H9 (cell line): ENCODE measurements around the gene PAK5. TPM values are rescaled to one million over a fixed set of nuclear protein-coding genes. Genes with fewer than 3 reads are reported as not detected.

Experiments used
- DNase-seq: peaks from one replicate; pipeline ENCODE4 v3.0.0-alpha.2; 2017
- H2AFZ ChIP-seq: one replicate; pipeline ENCODE4 v1.6.1; 2013; ENCODE audit warnings: mild to moderate bottlenecking, low read length, control low read depth, moderate library complexity
- H2AK5ac ChIP-seq: 2 replicates; pipeline ENCODE4 v1.6.1; 2013; ENCODE audit warnings: low read length, control low read depth, mixed read lengths; ENCODE audit not compliant: insufficient read length
- H2BK120ac ChIP-seq: one replicate; pipeline ENCODE4 v1.6.1; 2013; ENCODE audit warnings: low read depth, mild to moderate bottlenecking, low read length, control low read depth, inconsistent platforms; ENCODE audit not compliant: poor library complexity, severe bottlenecking
- H2BK12ac ChIP-seq: 2 replicates; pipeline ENCODE4 v1.6.1; 2013; ENCODE audit warnings: low read length, control low read depth, mixed read lengths, low read depth; ENCODE audit not compliant: insufficient read length
- H2BK15ac ChIP-seq: 2 replicates; pipeline ENCODE4 v1.6.1; 2013; ENCODE audit warnings: low read depth, low read length, control low read depth
- H2BK20ac ChIP-seq: one replicate; pipeline ENCODE4 v1.6.1; 2013; ENCODE audit warnings: low read depth, mild to moderate bottlenecking, low read length, control low read depth, inconsistent platforms; ENCODE audit not compliant: poor library complexity, severe bottlenecking
- H2BK5ac ChIP-seq: 2 replicates; pipeline ENCODE4 v1.6.1; 2013; ENCODE audit warnings: low read length, control low read depth, mixed read lengths; ENCODE audit not compliant: insufficient read length
- H3K14ac ChIP-seq: 2 replicates; pipeline ENCODE4 v1.6.1; 2013; ENCODE audit warnings: low read length, control low read depth; ENCODE audit not compliant: insufficient read depth
- H3K18ac ChIP-seq: 2 replicates; pipeline ENCODE4 v1.6.1; 2013; ENCODE audit warnings: low read depth, mild to moderate bottlenecking, mixed read lengths, low read length, control low read depth; ENCODE audit not compliant: insufficient read length
- H3K23ac ChIP-seq: 2 replicates; pipeline ENCODE4 v1.6.1; 2013; ENCODE audit warnings: low read length, control low read depth, mixed read lengths, low read depth; ENCODE audit not compliant: insufficient read length
- H3K23me2 ChIP-seq: 2 replicates; pipeline ENCODE4 v1.6.1; 2013; ENCODE audit warnings: low read depth, mild to moderate bottlenecking, mixed read lengths, low read length, control low read depth; ENCODE audit not compliant: insufficient read length, poor library complexity, severe bottlenecking
- H3K27ac ChIP-seq: 2 replicates; pipeline ENCODE4 v1.5.1; 2013; ENCODE audit warnings: low read length, control low read depth, mixed read lengths, low read depth; ENCODE audit not compliant: insufficient read length
- H3K27me3 ChIP-seq: 2 replicates; pipeline ENCODE4 v1.6.1; 2013; ENCODE audit warnings: low read length, control low read depth, inconsistent platforms; ENCODE audit not compliant: insufficient read depth
- H3K4ac ChIP-seq: 2 replicates; pipeline ENCODE4 v1.6.1; 2013; ENCODE audit warnings: low read depth, mild to moderate bottlenecking, control low read depth, inconsistent platforms, low read length, moderate library complexity
- H3K4me1 ChIP-seq: 2 replicates; pipeline ENCODE4 v1.6.1; 2013; ENCODE audit warnings: low read length, control low read depth, inconsistent platforms; ENCODE audit not compliant: insufficient read depth
- H3K4me2 ChIP-seq: 2 replicates; pipeline ENCODE4 v1.6.1; 2013; ENCODE audit warnings: low read length, control low read depth, mixed read lengths; ENCODE audit not compliant: insufficient read length, insufficient read depth
- H3K56ac ChIP-seq: 2 replicates; pipeline ENCODE4 v1.6.1; 2013; ENCODE audit warnings: low read depth, mild to moderate bottlenecking, mixed read lengths, low read length, control low read depth; ENCODE audit not compliant: insufficient read length
- H3K79me1 ChIP-seq: 2 replicates; pipeline ENCODE4 v1.6.1; 2013; ENCODE audit warnings: low read depth, mild to moderate bottlenecking, moderate library complexity, low read length, control low read depth, inconsistent platforms; ENCODE audit not compliant: insufficient read depth, poor library complexity, severe bottlenecking
- H3K79me2 ChIP-seq: 2 replicates; pipeline ENCODE4 v1.6.1; 2013; ENCODE audit warnings: low read length, control low read depth, inconsistent platforms; ENCODE audit not compliant: insufficient read depth
- H3K9ac ChIP-seq: 2 replicates; pipeline ENCODE4 v1.6.1; 2013; ENCODE audit warnings: low read length, control low read depth, mixed read lengths; ENCODE audit not compliant: insufficient read length; ENCODE audit errors: extremely low read depth
- H3K9me3 ChIP-seq: one replicate; pipeline ENCODE4 v1.6.1; 2013; ENCODE audit warnings: low read depth, low read length, inconsistent platforms; ENCODE audit not compliant: control insufficient read depth
- H3T11ph ChIP-seq: one replicate; pipeline ENCODE4 v1.6.1; 2013; ENCODE audit warnings: mild to moderate bottlenecking, low read length, control low read depth, inconsistent platforms
- H4K20me1 ChIP-seq: one replicate; pipeline ENCODE4 v1.6.1; 2013; ENCODE audit not compliant: control insufficient read depth, insufficient read length, insufficient read depth
- H4K5ac ChIP-seq: 2 replicates; pipeline ENCODE4 v1.6.1; 2013; ENCODE audit warnings: low read depth, mild to moderate bottlenecking, mixed read lengths, low read length, control low read depth; ENCODE audit not compliant: insufficient read length
- H4K8ac ChIP-seq: replicated peaks from 2 replicates; pipeline ENCODE4 v1.6.1; 2013; ENCODE audit warnings: low read length, control low read depth, mixed read lengths, low read depth; ENCODE audit not compliant: insufficient read length
- H4K91ac ChIP-seq: 2 replicates; pipeline ENCODE4 v1.6.1; 2013; ENCODE audit warnings: low read depth, mild to moderate bottlenecking, moderate library complexity, mixed read lengths, low read length, control low read depth; ENCODE audit not compliant: insufficient read length
- H3K27ac Mint-ChIP-seq, 3 experiments: 2 replicates in 2 of 3; 3 replicates in 1 of 3; pipeline ENCODE4 v1.8.0; 2020 to 2021; ENCODE audit warnings: mixed read lengths in 3 of 3, mild to moderate bottlenecking in 1 of 3, moderate library complexity in 1 of 3
- H3K27me3 Mint-ChIP-seq: 2 replicates; pipeline ENCODE4 v1.8.0; 2021; ENCODE audit warnings: low read depth, mild to moderate bottlenecking, moderate library complexity, mixed read lengths
- H3K36me3 Mint-ChIP-seq, 3 experiments: 2 replicates in 2 of 3; 3 replicates in 1 of 3; pipeline ENCODE4 v1.8.0; 2020 to 2021; ENCODE audit warnings: low read depth in 3 of 3, mixed read lengths in 3 of 3; ENCODE audit not compliant: insufficient read depth in 1 of 3
- H3K4me1 Mint-ChIP-seq, 2 experiments: 2 replicates each; pipeline ENCODE4 v1.8.0; 2020; ENCODE audit warnings: mixed read lengths in 2 of 2
- H3K4me3 Mint-ChIP-seq, 2 experiments: 2 replicates in 1 of 2; 3 replicates in 1 of 2; pipeline ENCODE4 v1.8.0; 2020 to 2021; ENCODE audit warnings: mild to moderate bottlenecking in 2 of 2, mixed read lengths in 2 of 2, moderate library complexity in 1 of 2
- H3K9me3 Mint-ChIP-seq, 2 experiments: 2 replicates in 1 of 2; 3 replicates in 1 of 2; pipeline ENCODE4 v1.8.0; 2020; ENCODE audit warnings: mild to moderate bottlenecking in 2 of 2, mixed read lengths in 2 of 2, moderate library complexity in 1 of 2
- CTCF ChIP-seq: fragments of 200-600 bp; sonication (generic); conservative IDR thresholded peaks from 3 replicates; pipeline ENCODE4 v1.8.0; 2021; ENCODE audit warnings: antibody characterized with exemption, mild to moderate bottlenecking
- WGBS: extraction: QIAGEN DNeasy Blood & Tissue Kit; methylation state at CpG from one replicate; pipeline ENCODE4 v1.1.7; 2013; ENCODE audit warnings: missing lambda C conversion rate, low lambda C conversion rate, mixed read lengths; ENCODE audit not compliant: insufficient read length; ENCODE audit errors: extremely low coverage; 5-methylcytosine and 5-hydroxymethylcytosine counted together
- total RNA-seq: library from RNA; stranded (reverse); gene quantifications from 2 replicates; pipeline ENCODE4 v1.2.1, GENCODE V29; 2021

PAK5 gene
- total RNA-seq, 1 experiment from 2014 or later = 0.20 TPM

- Histone ChIP-seq H2BK5ac (no peak overlapping the region), H3K4me1 (0 out of 2 replicates have a peak, but pooled peaks cover 2% of the 10 kb centered on the region), H3K23me2 (peaks cover 10% of the 10 kb centered on the region), H3K14ac (no peak overlapping the region), H2BK120ac (no peak overlapping the region), H4K5ac (no peak overlapping the region), H2AFZ (no peak overlapping the region), H3K27ac (no peak overlapping the region), H3K4me2 (no peak overlapping the region), H3T11ph (no peak overlapping the region), H2AK5ac (no peak overlapping the region), H4K20me1 (no peaks in the 10 kb centered on the region), H2BK20ac (no peak overlapping the region), H2BK15ac (no peak overlapping the region), H3K79me1 (no peaks in the 10 kb centered on the region), H3K27me3 (peaks cover 10% of the 10 kb centered on the region; the same call in 1 of the 2 replicates), H3K9ac (no peak overlapping the region), H3K79me2 (no peaks in the 10 kb centered on the region), H4K8ac (no peak overlapping the region), H3K9me3 (no peaks in the 10 kb centered on the region), H2BK12ac (no peak overlapping the region), H3K18ac (no peak overlapping the region), H3K4ac (no peak overlapping the region), H3K23ac (no peak overlapping the region), H3K56ac (no peak overlapping the region), H4K91ac (no peak overlapping the region)
- no peaks in the 10 kb centered on the region for H3K36me3 Mint-ChIP-seq
- no peak overlapping the region for H3K27ac Mint-ChIP-seq
- no peak overlapping the region for H3K4me3 Mint-ChIP-seq
- peaks cover 37% of the 10 kb centered on the region for H3K27me3 Mint-ChIP-seq
- TF ChIP-seq CTCF = no peak
- DNase-seq = no peak
- H3K9me3 Mint-ChIP-seq = no peaks in the 10 kb centered on the region; a peak in 1 of 5 replicates
- WGBS = no CpG with 5 or more reads among the region's 1 CpG
- H3K4me1 Mint-ChIP-seq = peaks cover 16 to 20% of the 10 kb centered on the region in 2 experiments
Observed at GRCh38 chr20:9835302-9835701, 3.6 kb downstream of the PAK5 start.
